ENCODE results near the gene LMOD2.

DNA sequence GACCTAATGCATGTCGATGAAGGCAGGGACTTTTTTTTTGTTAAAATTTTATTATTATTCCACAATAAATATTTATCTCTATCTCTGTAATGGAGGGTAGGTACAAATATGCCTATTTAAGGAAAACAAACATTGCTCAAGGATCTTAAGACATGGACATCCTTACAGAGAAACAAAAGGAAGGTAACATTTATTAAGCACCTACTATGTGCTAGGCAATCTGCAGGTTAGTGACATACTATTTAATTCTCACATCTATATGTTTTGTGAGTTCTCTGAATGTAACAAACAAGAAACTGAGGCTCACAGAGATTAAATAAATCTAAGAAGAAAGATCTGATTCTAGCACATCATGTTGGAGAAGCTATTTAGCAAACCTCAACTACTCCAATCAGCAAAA lies 32.1 kb downstream of the LMOD2 start:
- TF ChIP-seq POLR2A (IDR thresholded peaks at IDR 0.05; ENCODE audit: low read length) (no peak), GATA1 (IDR thresholded peaks at IDR 0.05; ENCODE audit: low read depth, low read length) (no peak)

All from erythroblast (primary cell).